ENCODE data around the gene RPRD1B. TPM values are rescaled to one million over a fixed set of nuclear protein-coding genes. Genes with fewer than 3 reads are reported as not detected.

Gene RPRD1B
- total and polyA plus RNA-seq, 2 of the 8 experiments (the other 6 are each of a cell fraction or from before 2014, with no cell fraction given): 10.3 to 20.9 TPM

GRCh38 chr20:38018385-38018784 is 15.2 kb upstream of the RPRD1B start (continued):
- TF ChIP-seq SIX5 (IDR thresholded peaks at IDR 0.05; ENCODE audit: low read depth, low read length) (no peak), SUZ12 (IDR thresholded peaks at IDR 0.05; ENCODE audit: low read length) (no peak), CHD7 (IDR thresholded peaks at IDR 0.05; ENCODE audit: insufficient replicate concordance, low read length) (no peak), HDAC6 (IDR thresholded peaks at IDR 0.05; ENCODE audit: low read depth, low read length) (no peak), RBBP5 (IDR thresholded peaks at IDR 0.05; ENCODE audit: borderline replicate concordance, low read depth, low read length) (no peak), CBX5 (IDR thresholded peaks at IDR 0.05; ENCODE audit: low read depth, low read length) (no peak)
